ENCODE measurements around the gene GPR32.
"Not testable (repeated sequence)": the region's sequence is repeated elsewhere in the genome, so short reads cannot be mapped to it uniquely, and the experiment has no call there.

The GPR32 gene

GRCh38 chr19:50749490-50749889 lies 20.8 kb upstream of the GPR32 start:
- DNase-seq (ENCODE audit: low spot score), result no peak

DNA sequence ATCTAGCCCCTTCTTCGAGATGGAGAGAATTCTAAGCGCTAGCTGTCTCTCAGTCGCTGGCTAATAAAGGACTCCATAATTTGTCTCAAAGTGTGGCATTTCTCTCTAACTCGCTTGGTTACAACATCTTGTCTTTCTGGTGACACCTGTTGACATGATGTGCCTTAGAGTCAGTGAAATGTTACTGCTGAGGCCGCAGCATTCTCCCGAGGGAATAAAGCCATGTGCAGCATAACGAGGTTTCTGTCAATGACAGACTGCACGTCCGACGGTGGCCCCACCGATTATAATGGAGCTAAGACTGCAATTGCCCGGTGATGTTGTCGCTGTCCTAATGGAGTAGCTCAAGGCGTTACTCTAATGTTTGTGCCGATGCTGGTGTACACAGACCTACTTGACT lies 20.3 kb upstream of the GPR32 start:
- no peak for DNase-seq (ENCODE audit: low spot score)

DNA sequence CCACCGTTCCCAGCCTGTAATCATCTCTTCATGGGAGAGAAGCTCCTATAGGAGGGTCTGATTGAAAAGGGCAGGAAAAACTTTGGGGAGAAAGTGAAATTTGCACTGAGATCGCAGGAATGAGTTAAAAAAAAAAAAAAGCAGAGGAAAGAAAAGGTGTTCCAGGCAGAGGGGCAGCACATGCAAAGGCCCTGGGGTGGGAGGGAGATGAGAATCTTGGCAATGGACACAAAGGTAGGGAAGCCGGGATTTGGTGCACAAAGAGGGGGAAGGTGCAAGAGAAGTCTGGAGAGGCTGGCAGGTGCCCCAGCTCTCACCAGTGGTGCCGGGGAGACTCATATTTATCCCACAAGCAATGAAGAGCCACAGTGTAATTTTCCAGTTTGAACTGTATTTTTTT lies 16.4 kb upstream of the GPR32 start:
- no peak for DNase-seq (ENCODE audit: low spot score)

- DNase-seq (ENCODE audit: low spot score), result not testable (repeated sequence)
These were observed 14.0 kb upstream of the GPR32 start for GRCh38 chr19:50756244-50756643.

DNA sequence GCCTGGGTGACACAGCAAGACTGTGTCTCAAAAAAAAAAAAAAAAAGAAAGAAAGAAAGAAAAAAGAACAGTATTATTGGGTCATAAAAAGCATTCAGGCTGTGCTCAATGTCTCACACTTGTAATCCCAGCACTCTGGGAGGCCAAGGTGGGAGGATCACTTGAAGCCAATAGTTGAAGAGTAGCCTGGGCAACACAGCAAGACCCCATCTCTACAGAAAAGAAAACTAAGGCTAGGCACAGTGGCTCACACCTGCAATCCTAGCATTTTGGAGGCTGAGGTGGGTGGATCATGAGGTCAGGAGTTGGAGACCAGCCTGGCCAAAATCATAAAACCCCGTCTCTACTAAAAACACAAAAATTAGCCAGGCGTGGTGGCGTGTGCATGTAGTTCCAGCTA lies 12.6 kb upstream of the GPR32 start:
- DNase-seq (ENCODE audit: low spot score), result not testable (repeated sequence)

DNA sequence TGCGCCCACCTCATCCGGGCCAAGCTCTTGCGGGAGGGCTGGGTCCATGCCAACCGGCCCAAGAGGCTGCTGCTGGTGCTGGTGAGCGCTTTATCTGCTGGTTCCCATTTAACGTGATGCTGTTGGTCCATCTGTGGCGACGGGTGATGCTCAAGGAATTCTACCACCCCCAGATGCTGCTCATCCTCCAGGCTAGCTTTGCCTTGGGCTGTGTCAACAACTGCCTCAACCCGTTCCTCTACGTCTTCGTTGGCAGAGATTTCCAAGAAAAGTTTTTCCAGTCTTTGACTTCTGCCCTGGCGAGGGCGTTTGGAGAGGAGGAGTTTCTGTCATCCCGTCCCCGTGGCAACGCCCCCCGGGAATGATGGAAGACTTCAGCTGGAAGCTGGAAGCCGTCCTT lies 11.2 kb upstream of the GPR32 start:
- not testable (repeated sequence) for DNase-seq (ENCODE audit: low spot score)

DNA sequence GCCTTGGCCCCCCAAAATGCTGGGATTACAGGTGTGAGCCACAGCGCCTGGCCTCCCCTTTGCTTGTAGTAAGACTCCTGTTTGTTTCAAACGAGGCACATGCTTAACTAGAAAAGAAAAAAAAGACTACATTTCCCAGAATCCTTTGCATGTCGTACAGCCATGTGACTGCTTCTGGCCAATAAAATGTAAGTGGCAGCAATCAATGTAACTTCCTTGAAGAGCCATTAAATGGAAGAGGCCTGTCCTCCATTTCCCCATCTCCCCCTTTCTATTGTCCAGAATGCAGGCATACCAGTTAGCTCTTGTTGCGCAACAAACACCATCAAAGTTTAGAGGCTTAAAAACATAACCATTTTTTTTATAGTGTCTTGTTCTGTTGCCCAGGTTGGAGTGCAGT lies 10.4 kb upstream of the GPR32 start:
- no peak for DNase-seq (ENCODE audit: low spot score)

DNA sequence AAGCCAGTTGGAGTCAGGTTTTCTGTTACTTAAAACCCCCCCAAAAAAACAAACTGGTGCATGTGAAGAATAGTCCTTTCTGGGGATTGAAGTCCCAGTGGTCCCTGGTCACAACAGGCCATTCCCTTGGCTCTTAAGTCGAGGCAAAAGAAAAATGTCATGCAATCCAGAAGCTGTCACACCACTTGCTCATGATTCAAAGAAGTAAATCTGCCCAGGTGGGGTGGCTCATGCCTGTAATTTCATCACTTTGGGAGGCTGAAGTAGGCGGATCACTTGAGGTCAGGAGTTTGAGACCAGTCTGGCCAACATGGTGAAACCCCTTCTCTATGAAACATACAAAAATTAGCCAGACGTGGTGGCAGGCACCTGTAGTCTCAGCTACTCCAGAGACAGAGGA lies 8.8 kb upstream of the GPR32 start:
- not testable (repeated sequence) for DNase-seq (ENCODE audit: low spot score)

DNA sequence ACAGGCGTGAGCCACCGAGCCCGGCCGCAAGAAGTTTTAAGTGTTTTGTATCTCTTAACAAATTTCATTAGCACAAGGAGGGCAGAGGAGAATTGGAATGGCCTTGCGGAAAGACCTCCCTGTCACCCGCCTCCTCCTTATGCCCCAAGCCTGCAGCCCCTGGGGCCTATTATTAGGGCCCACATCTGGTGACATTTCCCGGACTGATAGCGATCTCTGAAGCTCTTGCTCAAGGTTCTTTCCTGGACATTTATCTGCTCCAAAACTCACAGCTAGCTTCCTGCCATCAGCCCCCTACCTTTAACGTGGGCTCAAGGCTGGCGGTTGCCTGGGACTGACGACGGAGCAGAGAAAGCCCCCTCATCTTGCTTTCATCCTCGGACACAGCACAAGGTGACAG lies 6.7 kb upstream of the GPR32 start:
- not testable (repeated sequence) for DNase-seq (ENCODE audit: low spot score)

DNA sequence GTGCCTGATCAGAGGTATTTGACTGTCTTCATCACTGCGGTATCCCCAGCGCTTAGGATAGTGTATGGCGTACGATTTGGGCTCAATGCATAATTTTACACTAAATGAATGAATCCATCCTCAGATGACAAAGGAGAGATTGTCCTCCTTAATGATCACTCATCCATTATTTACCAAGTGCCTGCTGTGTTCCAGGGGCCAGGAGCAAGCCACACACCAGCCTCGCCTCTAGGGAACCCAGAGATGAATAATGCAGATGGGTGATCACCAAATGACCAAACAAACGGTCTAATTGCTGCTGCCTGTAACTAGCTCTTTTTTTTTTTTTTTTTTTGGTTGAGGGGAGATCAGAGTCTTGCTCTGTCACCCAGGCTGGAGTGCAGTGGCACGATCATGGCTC lies 5.9 kb upstream of the GPR32 start:
- DNase-seq (ENCODE audit: low spot score), result no peak

GRCh38 chr19:50766746-50767145 lies 3.5 kb upstream of the GPR32 start:
- not testable (repeated sequence) for DNase-seq (ENCODE audit: low spot score)

- not testable (repeated sequence) for DNase-seq (ENCODE audit: low spot score)
These were observed 3.0 kb upstream of the GPR32 start for GRCh38 chr19:50767263-50767662.

DNA sequence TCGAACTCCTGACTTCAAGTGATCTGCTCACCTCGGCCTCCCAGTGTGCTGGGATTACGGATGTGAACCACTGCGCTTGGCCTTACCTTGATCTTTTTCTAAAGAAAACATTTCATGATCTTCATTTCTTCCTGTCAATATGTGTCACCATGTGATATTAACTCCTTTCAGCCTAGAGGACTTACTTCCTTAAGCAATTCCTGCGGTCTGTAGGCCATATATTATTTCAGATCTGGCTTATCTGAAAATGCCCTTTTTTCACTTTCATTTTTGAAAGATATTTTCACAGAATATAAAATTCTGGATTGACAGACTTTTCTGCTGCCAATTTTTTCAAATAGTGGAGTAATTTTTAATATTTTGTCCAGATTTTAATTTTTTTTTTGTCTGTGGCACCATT lies 2.0 kb upstream of the GPR32 start:
- DNase-seq (ENCODE audit: low spot score), result no peak

- DNase-seq (ENCODE audit: low spot score), result no peak
These were observed 624 bp downstream of the GPR32 start for GRCh38 chr19:50770888-50771287.

DNA sequence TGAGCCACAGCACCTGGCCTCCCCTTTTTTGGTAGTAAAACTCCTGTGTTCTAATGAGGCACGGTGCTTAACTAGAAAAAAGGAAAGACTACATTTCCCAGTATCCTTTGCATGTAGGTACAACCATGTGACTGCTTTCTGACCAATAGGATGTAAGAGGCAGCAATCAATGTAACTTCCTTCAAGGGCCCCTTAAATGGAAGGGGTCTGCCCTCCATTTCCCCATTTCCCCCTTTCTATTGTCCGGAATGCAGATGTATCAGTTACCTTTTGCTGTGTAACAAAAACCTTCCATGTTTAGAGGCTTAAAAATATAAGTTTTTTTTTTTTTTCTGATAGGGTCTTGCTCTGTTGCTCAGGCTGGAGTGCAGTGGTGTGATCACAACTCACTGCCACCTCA lies 2.2 kb downstream of the GPR32 start:
- DNase-seq (ENCODE audit: low spot score), result no peak

DNA sequence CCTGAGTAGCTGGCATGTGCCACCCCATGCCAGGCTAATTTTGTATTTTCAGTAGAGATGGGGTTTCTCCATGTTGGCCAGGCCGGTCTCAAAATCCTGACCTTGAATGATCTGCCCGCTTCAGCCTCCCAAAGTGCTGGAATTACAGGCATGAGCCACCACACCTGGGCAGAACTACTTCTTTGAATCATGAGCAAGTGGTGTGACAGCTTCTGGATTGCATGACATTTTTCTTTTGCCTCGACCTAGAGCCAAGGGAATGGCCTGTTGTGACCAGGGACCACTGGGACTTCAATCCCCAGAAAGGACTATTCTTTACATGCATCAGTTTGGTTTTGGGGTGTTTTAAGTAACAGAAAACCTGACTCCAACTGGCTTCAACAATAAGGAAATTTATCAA lies 2.6 kb downstream of the GPR32 start:
- not testable (repeated sequence) for DNase-seq (ENCODE audit: low spot score)

- DNase-seq (ENCODE audit: low spot score), result not testable (repeated sequence)
These were observed 3.2 kb downstream of the GPR32 start for GRCh38 chr19:50773454-50773853.

DNA sequence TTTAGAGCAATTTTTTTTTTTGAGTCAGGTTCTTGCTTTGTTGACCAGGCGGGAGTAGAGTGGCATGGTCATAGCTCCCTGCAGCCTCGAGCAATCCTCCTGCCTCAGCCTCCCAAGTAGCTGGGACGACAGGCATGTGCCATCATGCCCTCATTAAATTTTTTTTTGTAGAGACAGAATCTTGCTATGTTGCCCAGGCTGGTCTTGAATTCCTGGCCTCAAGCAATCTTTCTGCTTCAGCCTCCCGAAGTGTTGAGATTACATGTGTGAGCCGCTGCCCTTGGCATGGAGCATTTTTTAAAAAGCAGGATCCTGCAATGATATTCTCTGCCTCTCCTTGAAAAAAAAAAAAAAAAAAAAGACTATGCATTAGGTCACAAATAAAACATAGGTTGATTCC lies 5.9 kb downstream of the GPR32 start:
- no peak for DNase-seq (ENCODE audit: low spot score)

DNA sequence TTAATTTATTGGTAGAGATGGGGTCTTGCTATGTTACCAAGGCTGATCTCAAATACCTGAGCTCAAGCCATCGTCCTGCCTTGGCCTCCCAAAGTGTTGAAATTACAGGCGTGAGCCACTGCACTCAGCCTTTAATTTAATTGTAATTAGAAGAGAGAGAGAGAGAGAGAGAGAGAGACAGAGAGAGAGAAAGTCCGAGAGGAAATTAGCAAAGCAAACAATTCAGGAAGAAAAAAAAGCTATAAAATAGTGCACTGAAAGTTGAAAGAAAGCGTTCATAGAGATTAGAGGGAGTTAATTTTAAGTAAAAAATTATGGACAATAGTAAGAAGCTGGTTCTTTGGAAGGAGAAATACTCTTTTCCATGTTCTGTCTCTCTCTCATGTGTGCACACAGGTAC lies 7.0 kb downstream of the GPR32 start:
- DNase-seq (ENCODE audit: low spot score), result no peak

GRCh38 chr19:50777830-50778303 lies 7.6 kb downstream of the GPR32 start:
- no peak for DNase-seq (ENCODE audit: low spot score)

GRCh38 chr19:50778906-50779430 lies 8.7 kb downstream of the GPR32 start:
- no peak for DNase-seq (ENCODE audit: low spot score)

DNA sequence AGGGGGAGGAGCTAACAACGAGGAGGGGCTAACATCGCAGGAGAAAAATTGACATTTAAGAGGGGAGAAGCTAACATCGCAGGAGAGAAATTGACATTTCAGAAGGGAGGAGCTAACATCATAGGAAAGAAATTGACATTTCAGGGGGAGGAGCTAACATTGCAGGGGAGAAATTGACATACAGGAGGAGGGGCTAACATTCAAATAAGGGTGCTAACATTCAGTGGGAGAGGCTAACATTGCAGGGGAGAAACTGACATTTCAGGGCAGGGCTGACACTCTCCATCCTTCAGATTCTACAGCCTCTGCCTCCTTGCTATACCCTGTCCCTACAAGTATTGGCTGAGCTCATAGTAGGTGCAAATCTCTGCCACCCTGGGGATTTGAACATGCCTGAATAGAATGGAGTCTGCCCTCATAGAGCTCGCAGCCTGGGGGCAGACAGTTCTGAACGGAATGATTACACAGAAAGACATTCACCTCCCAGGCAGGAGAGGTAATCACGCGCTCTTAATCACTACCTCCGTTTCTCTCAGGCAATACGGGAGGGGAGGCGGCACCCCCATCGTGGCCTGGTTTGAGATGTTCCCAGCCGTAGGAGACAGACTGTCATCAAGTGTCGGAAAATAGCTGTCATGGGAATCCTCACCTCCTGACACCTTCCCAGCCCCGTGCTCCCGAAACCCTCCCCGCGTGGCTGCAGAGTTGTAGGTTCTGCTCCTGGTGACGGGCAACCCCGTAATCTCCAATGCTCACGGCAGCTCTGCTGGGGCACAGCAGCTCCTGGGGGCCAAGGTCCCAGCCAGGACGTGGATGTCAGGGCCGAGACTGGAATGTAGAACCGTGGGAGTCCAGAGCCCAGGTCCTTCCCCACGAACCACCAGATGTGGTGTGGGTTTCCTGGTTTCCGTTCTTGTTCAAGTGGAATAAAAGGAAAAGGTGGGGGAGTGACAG lies 9.5 kb downstream of the GPR32 start:
- DNase-seq (ENCODE audit: low spot score), result no peak

GRCh38 chr19:50780753-50781435 lies 10.6 kb downstream of the GPR32 start:
- no peak for DNase-seq (ENCODE audit: low spot score)
